H1 (cell line): ENCODE measurements around the gene TTC34. TPM values are rescaled to one million over a fixed set of nuclear protein-coding genes. Genes with fewer than 3 reads are reported as not detected.

Experiments
- CHD7 ChIP-seq: fragments of 300-600 bp; sonication (generic); IDR thresholded peaks from 2 replicates; pipeline ENCODE4 v1.7.1; 2012; ENCODE audit warnings: low read length, moderate library complexity, mild to moderate bottlenecking, inconsistent platforms; ENCODE audit not compliant: insufficient replicate concordance
- polyA plus RNA-seq, 7 experiments: library from polyadenylated mRNA; depleted of rRNA in 3 of 7; stranded (reverse) in 5 of 7; unstranded in 2 of 7; fragments of >200 nt in 5 of 7; fragments of 200-250 nt in 2 of 7; gene quantifications; 1 replicate in 5 of 7; 2 replicates in 1 of 7; 4 replicates in 1 of 7; pipeline versions ENCODE4 v1.2.1 to v1.2.3, GENCODE V29; 2011 to 2013; ENCODE audit warnings: missing spikeins in 2 of 7, mixed read lengths in 2 of 7
- total RNA-seq: library from RNA; stranded (reverse); fragmentation: NEBNext Ultra II Directional; extraction: Animal tissue kit (Norgen Biotek cat#: 25700); gene quantifications from 2 replicates; pipeline ENCODE4 v1.2.1, GENCODE V29; 2021

Gene TTC34
- total and polyA plus RNA-seq, 2 of the 8 experiments (the other 6 are each of a cell fraction or from before 2014, with no cell fraction given) = 0.23 to 0.50 TPM

- no peak for TF ChIP-seq CHD7
- TF ChIP-seq, all 59 proteins: peak for 0
Observed at GRCh38 chr1:2596530-2597333, 204.8 kb downstream of the TTC34 start (continued).
